Measurements from ENCODE around the gene CHPT1.

DNA sequence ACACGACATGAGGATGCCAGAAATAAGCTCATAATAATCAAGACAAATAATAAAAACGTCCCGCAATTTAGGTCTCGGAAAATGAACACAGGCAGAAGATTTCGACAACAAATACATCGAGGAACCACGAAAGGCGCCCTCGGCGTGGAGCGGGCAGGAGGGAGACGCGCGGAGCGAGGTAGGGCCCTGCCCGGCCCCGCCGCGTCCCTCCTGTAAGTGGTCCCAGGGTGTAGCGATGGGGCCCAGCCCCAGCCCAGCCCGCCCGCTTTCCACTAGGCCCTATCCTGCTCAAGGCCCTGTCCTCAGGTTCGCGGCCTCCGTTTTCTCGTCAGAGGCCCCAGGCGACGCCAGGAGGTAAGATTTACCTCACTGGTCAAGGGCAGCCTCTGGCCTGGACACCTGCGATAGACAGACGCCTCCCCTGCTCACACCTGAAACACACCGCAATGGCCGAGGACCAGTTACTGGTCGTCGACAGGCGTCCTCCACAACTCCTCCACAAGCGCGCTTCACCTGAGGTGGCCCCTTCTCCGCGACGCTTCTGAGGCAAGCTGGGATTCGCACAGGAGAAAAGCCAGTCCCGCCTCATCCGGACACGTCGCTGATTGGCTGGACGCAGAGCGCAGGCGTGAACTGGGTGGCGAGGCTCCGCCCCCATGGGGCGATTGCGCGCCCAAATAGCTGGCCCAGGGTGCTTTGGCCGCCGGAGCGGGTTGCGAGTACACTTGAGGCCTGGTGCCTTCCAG, 41.7 kb downstream of the CHPT1 start, which contains the start of gene SYCP3:
- no peak for TF ChIP-seq EZH2 (IDR thresholded peaks at IDR 0.05)
- TF ChIP-seq FOXP2 (optimal IDR thresholded peaks at IDR 0.05; ENCODE audit: control extremely low read depth, extremely low read length, insufficient read depth), result no peak
